Activated CD4-positive, alpha-beta T cell treated with anti-CD3 and anti-CD28 coated beads for 36 hours (primary cell): Measurements from ENCODE around the gene CPS1. TPM values are rescaled to one million over a fixed set of nuclear protein-coding genes. Genes with fewer than 3 reads are reported as not detected.

Experiments used
- ATAC-seq: fragments of 200-7000 bp; cut with Tn5 transposase; one replicate; pipeline ENCODE4 v1.10.0; 2021; ENCODE audit warnings: mild to moderate bottlenecking, moderate library complexity
- CTCF ChIA-PET: fragments of 350-600 bp; sonication (Branson Sonifier 250); formaldehyde crosslinking; loops from one replicate; lab custom pipeline; 2021; ENCODE audit warnings: antibody characterized with exemption; lab: Charles Lee
- POLR2A ChIA-PET: fragments of 350-600 bp; sonication (Branson Sonifier 250); formaldehyde crosslinking; loops from one replicate; lab custom pipeline; 2021; ENCODE audit warnings: antibody characterized with exemption, inconsistent platforms; lab: Charles Lee
- DNase-seq: peaks from one replicate; pipeline ENCODE4 v3.0.0-alpha.2; 2020
- H3K27ac Mint-ChIP-seq: one replicate; pipeline ENCODE4 v1.8.0; 2021; ENCODE audit warnings: mixed read lengths
- H3K27me3 Mint-ChIP-seq: one replicate; pipeline ENCODE4 v1.8.0; 2021; ENCODE audit warnings: mixed read lengths
- H3K36me3 Mint-ChIP-seq: one replicate; pipeline ENCODE4 v1.8.0; 2021; ENCODE audit warnings: low read depth, mixed read lengths
- H3K4me1 Mint-ChIP-seq: one replicate; pipeline ENCODE4 v1.8.0; 2021; ENCODE audit warnings: mixed read lengths
- H3K4me3 Mint-ChIP-seq: one replicate; pipeline ENCODE4 v1.8.0; 2021; ENCODE audit warnings: mild to moderate bottlenecking, moderate library complexity, mixed read lengths
- H3K9me3 Mint-ChIP-seq: one replicate; pipeline ENCODE4 v1.8.0; 2021; ENCODE audit warnings: low read depth, mixed read lengths
- intact Hi-C, 2 experiments: fragments of 100-400 bp; cut with DNase I in 1 of 2; cut with micrococcal nuclease in 1 of 2; formaldehyde crosslinking; loops; one replicate each; pipeline versions ENCODE4 v1.14.2 to v1.15.1; 2022 to 2024; cut with DNase I, micrococcal nuclease
- total RNA-seq, 2 experiments: library from RNA; stranded (reverse); gene quantifications; one replicate each; pipeline ENCODE4 v1.2.3, GENCODE V29; 2021

The CPS1 gene
- total RNA-seq, 2 experiments from 2014 or later = 3.2 to 3.5 TPM

GRCh38 chr2:210655229-210655975 is 99.0 kb downstream of the CPS1 start:
- H3K9me3 Mint-ChIP-seq = no peaks in the 10 kb centered on the region
- POLR2A ChIA-PET = no interaction called here

GRCh38 chr2:210657874-210658273 is 101.5 kb downstream of the CPS1 start:
- intact Hi-C loops = no loop called here
- DNase-seq (no peak), ATAC-seq (no peak)
- peaks cover 1% of the 10 kb centered on the region for H3K9me3 Mint-ChIP-seq
- no peaks in the 10 kb centered on the region for H3K27me3 Mint-ChIP-seq
- H3K4me3 Mint-ChIP-seq = no peak overlapping the region
- POLR2A ChIA-PET = no interaction called here
- H3K27ac Mint-ChIP-seq = no peak overlapping the region
- H3K4me1 Mint-ChIP-seq = no peaks in the 10 kb centered on the region
- CTCF ChIA-PET = no interaction called here
- no peaks in the 10 kb centered on the region for H3K36me3 Mint-ChIP-seq

More at GRCh38 chr2:210655229-210655975, 99.0 kb downstream of the CPS1 start:
- intact Hi-C loops = no loop called here
- Mint-ChIP-seq H3K27ac (no peak overlapping the region), H3K27me3 (no peaks in the 10 kb centered on the region), H3K36me3 (no peaks in the 10 kb centered on the region), H3K4me1 (no peaks in the 10 kb centered on the region), H3K4me3 (no peak overlapping the region)
- CTCF ChIA-PET = interaction anchor here (0.6 to 1.1 kb wide), 2 partner anchors 12 to 130 kb away, joined by 3 read pairs; no protein-coding TSS in a partner anchor
- ATAC-seq (no peak), DNase-seq (no peak)

- ChIA-PET CTCF (no interaction called here), POLR2A (no interaction called here)
- H3K27me3 Mint-ChIP-seq = no peaks in the 10 kb centered on the region
- no peaks in the 10 kb centered on the region for H3K36me3 Mint-ChIP-seq
- DNase-seq (no peak), ATAC-seq (no peak)
- H3K4me1 Mint-ChIP-seq = no peaks in the 10 kb centered on the region
- intact Hi-C loops = no loop called here
- no peak overlapping the region for H3K4me3 Mint-ChIP-seq
- H3K27ac Mint-ChIP-seq = no peak overlapping the region
- peaks cover 1% of the 10 kb centered on the region for H3K9me3 Mint-ChIP-seq
Measured at GRCh38 chr2:210660751-210661150, 104.4 kb downstream of the CPS1 start.

- POLR2A ChIA-PET = no interaction called here
- CTCF ChIA-PET = interaction anchor here (0.5 kb wide), 1 partner anchor 191 kb away, joined by 3 read pairs; no protein-coding TSS in a partner anchor
- no peak for ATAC-seq
Measured at GRCh38 chr2:210662560-210662959, 106.2 kb downstream of the CPS1 start.

GRCh38 chr2:210663631-210664089 is 107.3 kb downstream of the CPS1 start:
- H3K9me3 Mint-ChIP-seq = peaks cover 1% of the 10 kb centered on the region
- no peaks in the 10 kb centered on the region for H3K27me3 Mint-ChIP-seq

More at GRCh38 chr2:210662560-210662959, 106.2 kb downstream of the CPS1 start:
- no peak overlapping the region for H3K4me3 Mint-ChIP-seq
- no peak overlapping the region for H3K27ac Mint-ChIP-seq
- H3K4me1 Mint-ChIP-seq = no peaks in the 10 kb centered on the region
- H3K9me3 Mint-ChIP-seq = peaks cover 1% of the 10 kb centered on the region
- DNase-seq = no peak
- no peaks in the 10 kb centered on the region for H3K27me3 Mint-ChIP-seq
- intact Hi-C loops = no loop called here
- no peaks in the 10 kb centered on the region for H3K36me3 Mint-ChIP-seq

GRCh38 chr2:210667711-210668110 is 111.3 kb downstream of the CPS1 start:
- H3K27ac Mint-ChIP-seq = no peak overlapping the region
- ATAC-seq = no peak
- DNase-seq = no peak
- ChIA-PET POLR2A (no interaction called here), CTCF (interaction anchor here (0.6 kb wide), 1 partner anchor 59 kb away, joined by 3 read pairs; no protein-coding TSS in a partner anchor)
- intact Hi-C loops = no loop called here
- H3K36me3 Mint-ChIP-seq = no peaks in the 10 kb centered on the region
- H3K27me3 Mint-ChIP-seq = no peaks in the 10 kb centered on the region
- no peaks in the 10 kb centered on the region for H3K4me1 Mint-ChIP-seq
- H3K9me3 Mint-ChIP-seq = no peaks in the 10 kb centered on the region
- H3K4me3 Mint-ChIP-seq = no peak overlapping the region

More at GRCh38 chr2:210663631-210664089, 107.3 kb downstream of the CPS1 start:
- no peak for DNase-seq
- Mint-ChIP-seq H3K4me1 (no peaks in the 10 kb centered on the region), H3K4me3 (no peak overlapping the region), H3K27ac (no peak overlapping the region), H3K36me3 (no peaks in the 10 kb centered on the region)
- POLR2A ChIA-PET = no interaction called here
- intact Hi-C loops = no loop called here
- CTCF ChIA-PET = no interaction called here
- ATAC-seq = no peak

- H3K27me3 Mint-ChIP-seq = no peaks in the 10 kb centered on the region
- ATAC-seq (no peak), DNase-seq (no peak)
- H3K4me3 Mint-ChIP-seq = no peak overlapping the region
- H3K36me3 Mint-ChIP-seq = no peaks in the 10 kb centered on the region
- no peaks in the 10 kb centered on the region for H3K9me3 Mint-ChIP-seq
- intact Hi-C loops = no loop called here
- ChIA-PET POLR2A (no interaction called here), CTCF (no interaction called here)
- H3K4me1 Mint-ChIP-seq = no peaks in the 10 kb centered on the region
- no peak overlapping the region for H3K27ac Mint-ChIP-seq
Measured at GRCh38 chr2:210671065-210671464, 114.7 kb downstream of the CPS1 start.

- intact Hi-C loops = no loop called here
- no peaks in the 10 kb centered on the region for H3K36me3 Mint-ChIP-seq
- CTCF ChIA-PET = no interaction called here
- POLR2A ChIA-PET = no interaction called here
- no peaks in the 10 kb centered on the region for H3K27me3 Mint-ChIP-seq
- no peak overlapping the region for H3K27ac Mint-ChIP-seq
- no peak overlapping the region for H3K4me3 Mint-ChIP-seq
- no peaks in the 10 kb centered on the region for H3K9me3 Mint-ChIP-seq
- DNase-seq = no peak
- no peaks in the 10 kb centered on the region for H3K4me1 Mint-ChIP-seq
- ATAC-seq = no peak
Measured at GRCh38 chr2:210673117-210673516, 116.7 kb downstream of the CPS1 start.

- ChIA-PET CTCF (no interaction called here), POLR2A (no interaction called here)
- intact Hi-C loops = no loop called here
- Mint-ChIP-seq H3K36me3 (no peaks in the 10 kb centered on the region), H3K27me3 (no peaks in the 10 kb centered on the region), H3K4me1 (no peaks in the 10 kb centered on the region), H3K4me3 (no peak overlapping the region), H3K9me3 (no peaks in the 10 kb centered on the region), H3K27ac (no peak overlapping the region)
- ATAC-seq (no peak), DNase-seq (no peak)
Measured at GRCh38 chr2:210676067-210676466, 119.7 kb downstream of the CPS1 start.

GRCh38 chr2:210681491-210681890 is 125.1 kb downstream of the CPS1 start:
- no peaks in the 10 kb centered on the region for H3K4me1 Mint-ChIP-seq
- ATAC-seq (no peak), DNase-seq (no peak)
- H3K36me3 Mint-ChIP-seq = no peaks in the 10 kb centered on the region
- CTCF ChIA-PET = no interaction called here
- intact Hi-C loops = no loop called here
- no peak overlapping the region for H3K4me3 Mint-ChIP-seq
- no peaks in the 10 kb centered on the region for H3K27me3 Mint-ChIP-seq
- no peak overlapping the region for H3K27ac Mint-ChIP-seq
- POLR2A ChIA-PET = no interaction called here
- H3K9me3 Mint-ChIP-seq = no peaks in the 10 kb centered on the region

GRCh38 chr2:210686401-210686800 is 130.0 kb downstream of the CPS1 start:
- no peaks in the 10 kb centered on the region for H3K36me3 Mint-ChIP-seq
- H3K27me3 Mint-ChIP-seq = no peaks in the 10 kb centered on the region
- intact Hi-C loops = no loop called here
- no peak overlapping the region for H3K4me3 Mint-ChIP-seq
- CTCF ChIA-PET = interaction anchor here (0.8 kb wide), 1 partner anchor 37 kb away, joined by 3 read pairs; no protein-coding TSS in a partner anchor
- no peak for DNase-seq
- H3K27ac Mint-ChIP-seq = no peak overlapping the region
- no peaks in the 10 kb centered on the region for H3K9me3 Mint-ChIP-seq
- H3K4me1 Mint-ChIP-seq = no peaks in the 10 kb centered on the region
- POLR2A ChIA-PET = no interaction called here
- no peak for ATAC-seq

GRCh38 chr2:210687786-210688470 is 131.5 kb downstream of the CPS1 start:
- ATAC-seq (no peak), DNase-seq (no peak)
- Mint-ChIP-seq H3K27ac (no peak overlapping the region), H3K4me1 (no peaks in the 10 kb centered on the region), H3K27me3 (no peaks in the 10 kb centered on the region), H3K4me3 (no peak overlapping the region), H3K9me3 (no peaks in the 10 kb centered on the region), H3K36me3 (no peaks in the 10 kb centered on the region)
- ChIA-PET CTCF (no interaction called here), POLR2A (no interaction called here)
- intact Hi-C loops = no loop called here
